Measurements from ENCODE around the gene PRCD.
"Not testable (repeated sequence)": the region's sequence is repeated elsewhere in the genome, so short reads cannot be mapped to it uniquely, and the experiment has no call there.

PRCD gene

GRCh38 chr17:76527430-76528111 lies 12.3 kb upstream of the PRCD start:
- peak; percentile 76 for DNase-seq (ENCODE audit: low read depth)

GRCh38 chr17:76528156-76528527 lies 11.7 kb upstream of the PRCD start:
- no peak for DNase-seq (ENCODE audit: low read depth)

- peak; percentile 40 for DNase-seq (ENCODE audit: low read depth)
Measured at GRCh38 chr17:76528528-76529223, 11.2 kb upstream of the PRCD start.

GRCh38 chr17:76529224-76530094 lies 10.4 kb upstream of the PRCD start:
- DNase-seq (ENCODE audit: low read depth), result peak; percentile 98

GRCh38 chr17:76530095-76530723 lies 9.6 kb upstream of the PRCD start:
- DNase-seq (ENCODE audit: low read depth), result peak; percentile 80

- no peak for DNase-seq (ENCODE audit: low read depth)
Measured at GRCh38 chr17:76530811-76531485, 8.9 kb upstream of the PRCD start.

GRCh38 chr17:76531486-76532038 lies 8.3 kb upstream of the PRCD start:
- DNase-seq (ENCODE audit: low read depth), result no peak

GRCh38 chr17:76532072-76532651 lies 7.7 kb upstream of the PRCD start:
- DNase-seq (ENCODE audit: low read depth), result no peak

GRCh38 chr17:76533640-76534359 lies 6.0 kb upstream of the PRCD start:
- DNase-seq (ENCODE audit: low read depth), result not testable (repeated sequence)

- DNase-seq (ENCODE audit: low read depth), result no peak
Measured at GRCh38 chr17:76534831-76535732, 4.8 kb upstream of the PRCD start.

GRCh38 chr17:76535788-76536510 lies 3.9 kb upstream of the PRCD start:
- DNase-seq (ENCODE audit: low read depth), result no peak

GRCh38 chr17:76536511-76537287 lies 3.1 kb upstream of the PRCD start:
- DNase-seq (ENCODE audit: low read depth), result no peak

- no peak for DNase-seq (ENCODE audit: low read depth)
Measured at GRCh38 chr17:76537288-76537577, 2.6 kb upstream of the PRCD start.

- no peak for DNase-seq (ENCODE audit: low read depth)
Measured at GRCh38 chr17:76537578-76538280, 2.1 kb upstream of the PRCD start, which contains the start of gene CYGB. Gene CYGB (minus strand): TSS chr17:76537709. CDS start chr17:76537542, 167 bp downstream.

- DNase-seq (ENCODE audit: low read depth), result no peak
Measured at GRCh38 chr17:76538281-76538931, 1.4 kb upstream of the PRCD start.

- no peak for DNase-seq (ENCODE audit: low read depth)
Measured at GRCh38 chr17:76538941-76539570, 788 bp upstream of the PRCD start.
